GM18519 (cell line): ENCODE results near the gene COA4.

Source experiments
- ATAC-seq: cut with Tn5 transposase; IDR thresholded peaks from one replicate; pipeline ENCODE4 v1.9.1; 2021; ENCODE audit warnings: mild to moderate bottlenecking, moderate library complexity; ENCODE audit not compliant: unreplicated experiment, low FRiP score

Gene COA4

DNA sequence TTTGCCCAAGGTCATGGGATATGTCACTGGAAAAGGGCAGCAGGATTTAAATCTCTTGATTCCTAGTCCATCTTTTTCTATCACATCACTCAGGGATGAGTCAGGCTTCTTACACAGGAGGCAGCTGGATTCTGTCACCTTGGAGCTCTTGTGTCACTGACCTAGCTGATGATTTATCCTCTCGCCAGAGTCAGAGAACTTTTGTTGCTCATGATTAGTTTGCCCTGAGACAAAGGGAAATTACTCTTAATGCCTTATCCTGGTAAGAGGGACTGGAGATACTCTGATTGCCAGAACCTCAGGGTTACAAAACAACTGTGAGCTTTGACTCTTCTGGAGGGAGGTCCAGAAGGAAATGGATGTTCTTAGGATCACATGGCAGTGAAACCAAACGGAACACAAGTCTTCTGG is 10.1 kb downstream of the COA4 start:
- ATAC-seq = no peak

DNA sequence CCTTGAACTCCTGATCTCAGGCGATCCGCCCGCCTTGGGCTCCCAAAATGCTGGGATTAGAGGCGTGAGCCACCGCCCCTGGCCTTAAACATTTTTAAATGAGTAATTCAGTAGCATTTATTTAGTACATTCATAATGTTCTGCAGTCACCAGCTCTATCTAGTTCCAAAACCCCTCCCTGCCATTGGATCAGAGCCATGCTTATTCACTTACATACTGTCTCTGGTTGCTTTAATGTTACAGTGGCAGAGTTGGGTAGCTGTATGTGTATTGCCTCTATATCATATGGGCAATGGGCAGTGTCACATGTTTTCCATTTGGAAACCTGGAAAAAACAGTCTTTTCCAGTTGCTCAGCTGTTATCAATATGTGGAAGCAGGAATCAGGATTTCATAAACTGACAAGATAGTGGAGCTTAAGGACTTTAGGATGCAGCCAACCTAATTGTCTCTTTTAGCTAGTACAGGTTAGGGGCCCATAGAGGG is 10.5 kb downstream of the COA4 start:
- ATAC-seq = no peak

DNA sequence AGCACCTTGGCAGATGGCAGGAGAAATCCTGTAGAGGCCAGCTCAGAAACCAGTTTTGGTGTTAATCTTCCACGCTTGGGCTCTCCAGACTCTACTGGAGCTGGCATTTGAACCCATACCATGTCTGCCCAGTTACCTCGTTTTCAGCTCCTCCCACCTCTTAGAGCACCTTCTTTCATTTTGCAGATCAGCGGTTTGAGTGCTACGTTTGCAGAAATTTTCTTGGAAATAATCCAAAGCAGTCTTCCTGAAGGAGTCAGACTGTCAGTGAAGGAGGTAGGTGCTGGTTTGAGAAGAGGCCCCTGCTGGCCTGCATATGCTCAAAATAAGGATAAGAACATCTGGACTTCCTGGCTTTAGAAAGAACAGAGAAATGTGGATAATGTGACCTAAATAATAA is 13.7 kb downstream of the COA4 start:
- no peak for ATAC-seq

DNA sequence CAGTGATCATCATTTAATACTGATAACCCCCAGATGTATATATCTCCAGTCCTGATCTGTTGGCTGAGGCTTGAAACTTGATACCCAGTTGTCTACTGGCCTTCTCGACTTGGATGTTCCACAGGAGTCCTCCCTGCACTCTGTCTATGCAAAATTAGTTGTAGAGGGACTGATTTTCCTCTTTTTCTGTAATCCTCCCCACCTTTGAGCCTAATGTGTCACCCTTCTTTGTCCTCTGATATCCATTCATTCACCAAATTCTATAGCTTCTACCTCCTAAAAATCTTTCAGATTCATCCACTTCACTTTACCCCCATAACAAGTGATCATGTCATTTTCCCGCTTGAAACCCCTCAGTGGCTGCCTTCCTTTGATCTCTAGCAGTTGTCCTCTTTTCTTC is 16.4 kb downstream of the COA4 start:
- no peak for ATAC-seq

DNA sequence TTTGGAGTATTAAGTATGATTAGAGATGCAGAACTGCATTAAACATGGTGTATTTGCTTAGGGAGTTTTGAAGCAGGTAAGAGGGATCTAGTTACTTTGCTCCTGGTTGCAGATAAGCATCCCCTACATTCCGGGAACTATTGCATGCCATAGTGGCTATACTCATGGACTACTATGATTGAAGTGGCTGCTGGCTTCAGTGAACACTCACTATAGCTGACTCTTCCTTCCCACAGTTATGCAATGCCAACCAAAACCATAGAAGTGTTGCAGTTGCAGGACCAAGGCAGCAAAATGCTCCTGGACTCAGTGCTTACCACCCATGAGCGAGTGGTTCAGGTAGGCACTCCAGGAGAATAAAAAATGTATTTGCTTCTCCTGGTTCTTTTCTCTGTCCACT is 17.0 kb downstream of the COA4 start:
- ATAC-seq = no peak

DNA sequence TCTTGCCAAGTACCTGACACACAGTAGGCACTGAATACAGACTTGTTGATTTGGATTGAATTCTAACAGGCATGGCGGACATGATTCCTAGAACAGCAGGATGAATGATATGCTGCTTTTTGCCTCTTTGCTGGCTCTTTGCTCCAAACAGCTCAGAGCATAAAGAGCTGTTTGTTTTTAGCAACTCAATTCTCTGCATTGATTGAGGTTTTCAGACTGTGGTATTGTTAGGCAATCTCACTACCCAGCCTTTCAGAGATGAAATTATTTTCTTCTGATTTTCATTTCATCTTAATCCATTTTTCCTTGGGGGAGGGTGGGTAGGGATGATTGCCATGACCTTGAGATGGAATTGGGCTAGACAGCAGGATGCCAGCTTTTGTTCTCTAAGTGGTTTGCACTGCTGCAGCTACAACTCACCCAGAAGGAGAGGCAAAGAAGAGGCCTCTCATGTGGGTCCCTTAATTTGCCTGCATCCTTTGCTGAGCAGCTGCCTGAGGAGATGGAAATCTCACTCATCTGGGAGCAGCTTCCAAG is 20.5 kb downstream of the COA4 start:
- no peak for ATAC-seq

DNA sequence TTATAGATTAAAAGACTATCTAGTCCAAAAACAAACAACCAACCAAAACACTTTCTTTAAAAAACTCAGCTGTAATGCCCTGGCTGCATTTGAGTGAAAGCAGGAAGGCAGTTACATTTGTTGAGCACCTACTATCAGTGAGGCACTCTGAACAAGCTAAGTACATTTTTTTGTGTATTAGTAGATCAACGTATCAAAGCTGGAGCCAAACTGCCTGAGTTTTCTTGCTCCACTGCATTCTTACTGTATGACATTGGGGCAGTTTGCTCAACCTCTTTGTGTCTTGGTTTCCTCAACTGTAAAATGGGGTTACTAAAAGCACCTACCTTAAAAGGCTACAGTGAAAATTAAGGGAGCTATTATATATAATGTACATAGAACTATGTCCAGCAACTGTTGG is 22.0 kb downstream of the COA4 start:
- no peak for ATAC-seq

DNA sequence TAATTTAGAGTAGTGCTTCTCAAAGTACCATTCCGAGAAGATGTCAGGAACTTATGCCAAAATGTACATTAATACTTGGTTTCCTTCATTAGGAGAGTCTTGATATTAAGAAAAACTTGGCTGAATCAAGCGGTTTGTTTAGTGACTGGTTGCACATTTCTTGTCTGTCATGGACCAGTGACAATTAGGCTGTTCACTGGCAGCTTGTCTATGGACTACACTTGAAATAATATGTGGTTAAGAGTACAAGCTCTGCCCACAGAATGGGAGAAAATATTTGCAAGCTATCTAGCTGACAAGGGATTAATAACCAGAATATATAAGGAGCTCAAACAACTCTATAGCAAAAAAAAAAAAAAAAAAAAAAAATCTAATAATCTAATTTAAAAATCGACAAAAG is 24.6 kb downstream of the COA4 start:
- no peak for ATAC-seq

DNA sequence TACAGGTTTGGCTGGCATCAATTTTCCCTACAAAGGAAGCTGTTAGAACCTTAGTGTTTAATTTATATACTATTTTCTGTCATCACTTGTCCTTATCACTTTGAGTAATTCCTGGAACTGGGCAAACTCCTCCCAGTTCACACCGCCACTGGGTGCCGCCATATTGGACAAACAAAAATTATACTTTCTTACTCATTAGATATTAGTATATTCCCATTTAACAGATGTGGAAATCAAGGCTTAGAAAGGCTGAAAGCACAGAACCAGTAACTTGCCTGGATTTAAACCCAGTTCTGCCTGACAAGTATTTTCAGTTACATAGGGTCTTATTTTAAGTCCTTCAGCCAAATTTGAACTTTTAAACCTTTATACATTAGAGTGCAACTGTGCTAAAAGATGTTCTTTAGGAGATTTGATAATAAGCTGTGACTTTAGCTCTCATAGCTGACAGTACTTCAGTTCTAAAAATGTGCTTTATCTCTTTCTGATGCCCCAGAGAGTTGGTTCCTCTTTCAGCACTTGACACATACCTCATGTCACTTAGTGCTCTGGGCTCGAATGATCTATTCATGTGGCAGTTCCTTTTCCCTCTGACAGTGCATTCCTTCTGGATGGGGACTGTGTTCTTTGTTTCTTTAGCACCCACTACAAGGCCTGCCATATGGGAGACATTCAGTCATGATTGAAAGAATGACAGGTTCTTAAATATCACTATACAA is 25.4 kb downstream of the COA4 start:
- no peak for ATAC-seq

DNA sequence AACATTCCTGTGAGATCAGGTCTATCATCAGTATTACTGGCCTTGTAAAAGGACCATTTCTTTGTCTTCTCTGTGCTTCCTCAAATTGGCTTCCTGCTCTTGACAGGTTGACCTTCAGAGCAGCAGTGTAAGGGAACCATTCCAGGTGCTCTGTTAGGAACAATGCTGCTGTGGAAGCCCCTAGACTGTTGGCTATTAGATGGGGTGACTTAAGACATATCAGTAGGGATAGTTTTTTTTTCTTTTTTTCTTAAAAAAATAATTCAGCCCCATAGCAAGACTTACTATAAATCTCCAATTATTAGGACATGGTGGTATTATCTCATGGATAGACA is 37.6 kb downstream of the COA4 start:
- no peak for ATAC-seq

DNA sequence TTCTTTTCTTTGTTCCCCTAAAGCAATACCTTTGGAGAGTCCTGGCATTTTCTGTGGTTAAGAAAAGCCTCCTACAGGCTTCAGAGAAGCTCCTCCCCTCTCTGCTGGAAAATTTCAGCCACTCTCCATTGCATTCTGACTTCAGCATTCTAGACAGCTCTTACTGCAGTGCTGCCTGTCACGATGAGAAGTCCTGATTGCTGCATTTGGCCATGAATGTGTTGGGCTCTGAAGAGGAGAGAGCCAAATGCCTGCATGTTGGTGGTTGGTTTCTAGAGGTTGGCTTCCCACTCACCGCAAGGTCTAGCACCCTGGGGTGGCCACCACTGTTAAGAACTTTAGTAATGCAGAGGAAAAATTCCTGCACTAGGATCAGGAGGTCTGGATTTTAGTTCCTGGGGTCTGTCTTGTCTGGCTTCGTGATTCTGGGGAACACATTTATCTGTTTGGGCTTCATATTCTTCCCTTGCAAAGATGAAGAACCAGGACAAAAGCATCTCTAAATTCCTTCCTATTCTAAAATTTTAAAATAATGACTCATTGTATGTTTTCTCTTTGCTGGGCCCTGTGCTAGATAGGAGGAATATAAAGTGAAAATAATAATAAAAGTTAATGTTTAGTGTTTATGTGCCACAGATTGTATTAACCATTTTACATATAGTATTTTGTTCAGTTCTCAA is 38.1 kb downstream of the COA4 start:
- no peak for ATAC-seq

DNA sequence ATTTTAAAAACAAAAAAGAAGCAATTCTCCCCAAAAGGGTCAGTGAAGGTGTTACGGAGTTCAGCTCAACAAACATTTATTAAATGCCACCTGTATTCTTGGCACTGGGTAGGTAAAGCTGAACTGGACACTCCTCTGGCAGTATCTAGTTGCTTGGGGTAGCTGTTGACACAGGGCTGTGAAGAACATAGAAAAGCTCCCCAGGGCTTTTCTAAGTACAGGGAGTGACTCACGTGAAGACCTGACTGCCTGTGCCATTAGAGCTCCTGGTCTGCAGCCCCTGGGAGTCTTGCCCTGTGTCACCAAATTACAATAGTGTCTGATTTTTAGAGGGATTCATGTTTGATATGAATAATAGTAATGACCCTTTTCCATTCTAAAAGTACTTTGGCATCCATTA is 43.6 kb downstream of the COA4 start:
- ATAC-seq = no peak

DNA sequence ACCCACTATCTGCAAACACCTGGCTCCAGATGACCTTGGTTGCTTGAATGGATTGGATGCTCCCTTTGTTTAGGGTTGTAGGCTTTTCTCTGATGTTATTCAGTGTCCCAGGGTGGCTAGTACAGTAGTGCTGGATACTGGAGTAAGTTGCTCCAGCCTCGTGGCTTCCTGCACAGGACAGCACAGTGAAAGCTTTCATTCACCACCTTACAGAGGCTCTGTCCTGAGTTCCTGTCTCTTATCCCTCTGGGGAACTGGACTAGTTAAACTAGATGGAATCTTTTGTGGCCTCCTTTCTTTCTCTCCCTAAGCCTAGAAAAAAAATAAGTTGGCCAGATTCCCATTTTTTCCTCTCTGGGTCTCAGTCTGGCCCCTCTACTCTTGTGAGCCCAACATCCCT is 46.4 kb downstream of the COA4 start:
- ATAC-seq = no peak
